HUES6 (cell line): ENCODE results near the gene ZNF497.

Experiments
- H3K27ac ChIP-seq: 2 replicates; pipeline ENCODE4 v1.7.0; 2013; ENCODE audit warnings: low read depth, mild to moderate bottlenecking, low read length, inconsistent platforms
- H3K27me3 ChIP-seq: 2 replicates; pipeline ENCODE4 v1.6.1; 2013; ENCODE audit warnings: low read length; ENCODE audit not compliant: control insufficient read depth, insufficient read depth
- H3K36me3 ChIP-seq: 2 replicates; pipeline ENCODE4 v1.6.1; 2013; ENCODE audit warnings: low read length; ENCODE audit not compliant: control insufficient read depth, insufficient read depth
- H3K4me1 ChIP-seq: 2 replicates; pipeline ENCODE4 v1.6.1; 2013; ENCODE audit warnings: low read length; ENCODE audit not compliant: control insufficient read depth, insufficient read depth
- H3K4me3 ChIP-seq: 2 replicates; pipeline ENCODE4 v1.5.1; 2013; ENCODE audit warnings: low read depth, low read length
- H3K9ac ChIP-seq: one replicate; pipeline ENCODE4 v1.6.1; 2013; ENCODE audit warnings: mild to moderate bottlenecking, low read length
- H3K9me3 ChIP-seq: 2 replicates; pipeline ENCODE4 v1.6.1; 2013; ENCODE audit warnings: low read depth, low read length; ENCODE audit not compliant: control insufficient read depth, insufficient read depth

ZNF497 gene

DNA sequence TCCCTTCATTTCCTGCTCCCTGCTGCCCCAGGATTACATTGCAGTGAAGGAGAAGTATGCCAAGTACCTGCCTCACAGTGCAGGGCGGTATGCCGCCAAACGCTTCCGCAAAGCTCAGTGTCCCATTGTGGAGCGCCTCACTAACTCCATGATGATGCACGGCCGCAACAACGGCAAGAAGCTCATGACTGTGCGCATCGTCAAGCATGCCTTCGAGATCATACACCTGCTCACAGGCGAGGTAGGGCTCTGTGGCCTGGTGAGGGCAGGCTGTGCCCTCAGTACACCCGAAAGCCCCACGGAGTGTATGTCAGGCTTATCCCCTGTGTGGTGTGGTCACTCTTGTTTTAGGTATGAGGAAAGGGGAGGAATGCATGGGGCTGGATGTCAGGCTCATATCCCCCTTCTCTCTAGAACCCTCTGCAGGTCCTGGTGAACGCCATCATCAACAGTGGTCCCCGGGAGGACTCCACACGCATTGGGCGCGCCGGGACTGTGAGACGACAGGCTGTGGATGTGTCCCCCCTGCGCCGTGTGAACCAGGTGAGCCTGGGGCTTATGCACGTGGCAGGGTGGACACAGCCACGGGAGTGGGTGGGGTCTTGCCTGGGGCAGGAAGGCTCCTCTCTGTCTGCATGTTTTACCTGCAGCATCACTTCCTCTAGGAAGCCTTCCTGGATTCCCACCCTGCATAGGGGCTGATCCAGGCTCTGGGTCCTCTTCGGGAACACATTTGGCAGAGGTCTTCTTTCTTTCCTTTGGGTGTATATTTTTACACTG lies 30.6 kb upstream of the ZNF497 start:
- peaks cover 61% of the 10 kb centered on the region for H3K36me3 ChIP-seq
- H3K4me3 ChIP-seq: no peak overlapping the region
- H3K4me1 ChIP-seq: peaks cover 15% of the 10 kb centered on the region
- H3K9me3 ChIP-seq: no peaks in the 10 kb centered on the region
- no peak overlapping the region for H3K27ac ChIP-seq
- H3K27me3 ChIP-seq: peaks cover 16% of the 10 kb centered on the region
- H3K9ac ChIP-seq: no peak overlapping the region

DNA sequence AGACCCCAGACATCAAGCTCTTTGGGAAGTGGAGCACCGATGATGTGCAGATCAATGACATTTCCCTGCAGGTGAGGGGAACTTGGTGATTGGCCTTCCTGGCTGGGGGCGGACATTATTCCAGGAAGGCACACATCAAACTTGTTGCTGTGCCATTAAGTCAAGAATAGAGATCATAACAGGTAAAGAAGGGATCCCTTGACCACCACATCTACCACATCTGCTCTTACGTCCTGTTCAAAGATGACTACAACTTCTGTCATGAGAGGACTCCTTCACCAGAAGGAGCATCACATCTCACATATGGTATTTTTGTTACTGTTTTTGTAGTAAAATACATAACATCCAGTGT lies 25.6 kb upstream of the ZNF497 start:
- H3K4me1 ChIP-seq: peaks cover 18% of the 10 kb centered on the region
- peak overlapping the region; percentile 93 for H3K9ac ChIP-seq
- H3K27me3 ChIP-seq: no peaks in the 10 kb centered on the region
- H3K9me3 ChIP-seq: no peaks in the 10 kb centered on the region
- H3K27ac ChIP-seq: no peak overlapping the region
- peak overlapping the region; percentile 99 for H3K4me3 ChIP-seq
- H3K36me3 ChIP-seq: peaks cover 49% of the 10 kb centered on the region

DNA sequence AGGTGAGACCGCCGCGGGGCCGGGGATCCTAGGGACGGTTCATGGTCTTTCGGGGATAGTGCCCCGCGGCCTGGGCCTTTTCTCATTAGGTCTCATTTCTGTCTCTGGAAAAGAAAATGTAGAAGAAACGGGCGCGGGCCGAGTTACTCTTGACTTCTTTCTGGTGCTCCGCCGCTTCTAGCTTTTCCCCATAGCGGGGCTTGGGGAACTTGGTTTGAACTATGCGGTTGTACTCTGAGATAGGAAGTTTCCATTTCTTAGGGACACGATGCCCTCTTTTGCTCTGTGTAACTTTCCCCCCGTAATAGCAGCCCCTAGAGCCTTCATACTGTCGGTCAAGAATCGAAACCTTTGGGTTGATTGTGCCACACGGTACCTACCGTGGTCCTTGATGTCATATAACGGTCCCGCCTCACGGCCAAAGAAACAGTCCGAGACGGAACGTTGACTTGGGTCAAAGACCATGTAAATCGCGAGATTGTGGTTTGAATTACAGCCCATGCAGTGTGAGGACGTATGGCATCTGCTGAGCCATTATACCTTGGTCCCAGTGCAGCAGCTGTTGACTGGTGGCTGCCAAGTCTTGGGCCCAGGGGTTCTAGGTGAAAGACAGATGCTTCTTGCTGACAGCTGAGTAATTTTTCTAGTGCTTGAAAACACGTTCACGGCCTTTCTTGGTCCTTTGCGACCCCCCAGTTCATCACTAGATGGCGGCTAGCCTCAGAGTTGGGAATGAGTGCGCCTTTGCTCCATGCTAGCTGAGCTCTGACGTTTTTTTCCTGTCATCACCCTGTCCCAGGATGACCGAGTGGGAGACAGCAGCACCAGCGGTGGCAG lies 25.0 kb upstream of the ZNF497 start:
- Histone ChIP-seq H3K27ac (peak overlapping the region; percentile 54; the same call in 1 of the 2 replicates), H3K9me3 (no peaks in the 10 kb centered on the region), H3K27me3 (no peaks in the 10 kb centered on the region), H3K4me1 (peaks cover 18% of the 10 kb centered on the region), H3K4me3 (peak overlapping the region; percentile 99), H3K9ac (peak overlapping the region; percentile 93), H3K36me3 (peaks cover 43% of the 10 kb centered on the region)

DNA sequence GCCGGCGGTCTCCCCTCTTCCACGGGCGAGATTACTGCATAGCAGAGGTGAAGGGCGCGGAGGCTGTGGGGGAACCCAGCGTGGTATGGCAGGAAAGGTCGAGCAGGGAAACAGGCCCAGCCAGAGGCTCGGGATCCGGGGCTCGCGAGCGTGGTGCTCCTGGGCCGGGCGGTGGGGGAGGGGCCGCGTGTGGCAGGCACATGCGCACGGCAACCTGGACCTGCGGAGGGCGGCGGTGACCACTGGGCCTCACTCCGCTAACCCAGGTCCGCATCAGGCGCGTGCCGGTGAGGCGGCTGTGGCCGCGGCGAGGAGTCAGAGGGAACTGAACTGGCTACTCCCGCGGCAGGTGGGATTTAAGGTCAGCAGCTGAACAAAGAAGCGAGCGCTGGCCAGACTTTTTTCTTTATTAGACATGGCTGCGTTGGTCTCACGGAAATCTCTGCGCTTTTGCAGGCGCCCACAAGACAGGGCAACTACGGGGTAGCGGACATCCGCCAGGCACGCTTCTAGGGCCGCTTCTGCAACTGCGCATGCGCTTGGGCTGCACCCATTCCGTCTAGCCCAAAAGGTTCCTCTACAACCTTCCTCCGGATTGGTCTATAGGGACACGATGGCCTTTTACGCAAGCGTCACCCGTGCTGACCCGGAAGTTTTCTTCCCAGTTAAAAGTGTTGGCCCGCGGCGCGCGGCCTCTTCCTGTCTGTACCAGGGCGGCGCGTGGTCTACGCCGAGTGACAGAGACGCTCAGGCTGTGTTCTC lies 24.2 kb upstream of the ZNF497 start, which contains the start of gene RPS5:
TSS of gene RPS5 (plus strand) at position 694 of the 762 bp plus-strand sequence. CDS start 869 bp downstream, outside the sequence.
- Histone ChIP-seq H3K27me3 (no peaks in the 10 kb centered on the region), H3K27ac (peak within 1 kb of the TSS; percentile 98), H3K4me1 (peaks cover 18% of the 10 kb centered on the region)

DNA sequence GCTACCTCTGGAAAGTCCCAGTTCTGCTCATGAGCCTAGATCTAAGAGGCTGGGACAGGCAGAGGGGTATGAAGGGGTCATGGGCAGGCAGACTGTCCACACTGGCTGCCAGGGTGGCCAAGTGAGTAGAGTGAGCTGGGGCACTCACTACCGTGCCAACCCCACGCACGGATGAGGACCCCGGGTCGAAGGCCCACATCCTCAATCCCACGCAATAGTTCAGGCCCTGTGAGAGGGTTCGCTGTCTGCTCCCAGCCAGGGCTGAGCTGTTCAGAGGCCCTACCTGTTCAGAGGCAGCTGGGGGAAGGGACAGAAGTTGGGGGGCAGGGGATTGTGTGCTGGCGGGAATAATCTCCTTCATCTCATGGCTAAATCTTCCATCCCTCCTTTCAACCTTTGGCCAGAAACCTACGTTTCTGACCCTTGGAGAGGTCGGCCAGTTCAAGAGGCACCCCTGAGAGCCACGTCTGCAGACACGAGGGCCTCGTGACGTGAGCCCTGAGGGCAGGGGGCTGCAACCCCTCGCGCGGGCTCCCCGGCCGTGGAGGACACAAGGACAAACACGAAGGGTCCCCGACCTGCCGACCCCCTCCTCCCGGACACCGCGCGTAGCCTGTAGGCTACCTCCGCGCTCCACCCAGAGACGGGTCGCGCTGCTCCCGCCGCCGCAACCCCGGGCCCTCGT lies 23.5 kb upstream of the ZNF497 start:
- Histone ChIP-seq H3K27ac (peak overlapping the region; percentile 98), H3K27me3 (no peaks in the 10 kb centered on the region), H3K4me3 (peak overlapping the region; percentile 99), H3K4me1 (peaks cover 18% of the 10 kb centered on the region), H3K36me3 (peaks cover 32% of the 10 kb centered on the region), H3K9me3 (no peaks in the 10 kb centered on the region), H3K9ac (peak overlapping the region; percentile 98)

More for the DNA sequence above, 24.2 kb upstream of the ZNF497 start, which contains the start of gene RPS5:
- Histone ChIP-seq H3K36me3 (peaks cover 36% of the 10 kb centered on the region), H3K4me3 (peak within 1 kb of the TSS; percentile 99), H3K9me3 (no peaks in the 10 kb centered on the region), H3K9ac (peak within 1 kb of the TSS; percentile 98)

GRCh38 chr19:58385313-58385890 lies 22.9 kb upstream of the ZNF497 start:
- Histone ChIP-seq H3K9ac (peak overlapping the region; percentile 98), H3K27ac (no peak overlapping the region), H3K9me3 (no peaks in the 10 kb centered on the region), H3K4me3 (peak overlapping the region; percentile 99), H3K4me1 (peaks cover 18% of the 10 kb centered on the region), H3K27me3 (no peaks in the 10 kb centered on the region), H3K36me3 (peaks cover 26% of the 10 kb centered on the region)

DNA sequence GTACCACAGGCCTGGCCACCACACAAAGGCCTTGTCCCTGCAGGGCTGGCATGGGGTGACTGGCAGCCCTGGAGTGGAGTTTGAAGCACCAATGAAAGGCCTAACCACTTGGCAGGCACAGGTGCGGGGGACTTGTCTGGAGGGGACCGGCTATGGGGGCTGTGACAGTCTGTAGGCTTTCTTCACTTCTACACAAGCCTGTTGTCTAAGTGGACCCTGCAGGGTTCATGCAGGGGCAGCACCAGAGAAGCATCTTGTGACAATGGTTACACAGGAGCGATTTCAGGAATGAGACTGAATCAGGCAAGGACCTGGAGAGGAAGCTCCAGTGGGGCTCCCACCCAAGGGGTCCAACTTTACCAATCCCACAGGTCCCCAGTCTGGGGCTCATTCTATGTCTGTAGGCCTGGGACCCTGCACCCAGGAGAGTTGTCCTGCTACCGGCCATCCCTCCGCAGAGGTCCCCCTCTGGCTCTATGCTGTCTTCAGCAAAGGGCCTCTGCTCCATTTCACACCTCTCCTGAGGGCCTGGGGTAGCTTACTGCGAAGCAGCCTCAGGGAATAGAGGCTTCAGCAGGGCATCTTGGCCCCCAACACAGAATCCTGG lies 20.5 kb upstream of the ZNF497 start:
- H3K36me3 ChIP-seq: peaks cover 8% of the 10 kb centered on the region
- H3K27ac ChIP-seq: no peak overlapping the region
- H3K9me3 ChIP-seq: no peaks in the 10 kb centered on the region
- no peak overlapping the region for H3K4me3 ChIP-seq
- no peak overlapping the region for H3K9ac ChIP-seq
- peaks cover 18% of the 10 kb centered on the region for H3K4me1 ChIP-seq
- H3K27me3 ChIP-seq: no peaks in the 10 kb centered on the region

- H3K27ac ChIP-seq: no peak overlapping the region
- H3K9ac ChIP-seq: peak overlapping the region; percentile 59
- peaks cover 13% of the 10 kb centered on the region for H3K4me1 ChIP-seq
- no peaks in the 10 kb centered on the region for H3K27me3 ChIP-seq
- no peaks in the 10 kb centered on the region for H3K9me3 ChIP-seq
- peak overlapping the region; percentile 80 for H3K4me3 ChIP-seq
- H3K36me3 ChIP-seq: no peaks in the 10 kb centered on the region
Observed at GRCh38 chr19:58381460-58382212, 19.1 kb upstream of the ZNF497 start.

DNA sequence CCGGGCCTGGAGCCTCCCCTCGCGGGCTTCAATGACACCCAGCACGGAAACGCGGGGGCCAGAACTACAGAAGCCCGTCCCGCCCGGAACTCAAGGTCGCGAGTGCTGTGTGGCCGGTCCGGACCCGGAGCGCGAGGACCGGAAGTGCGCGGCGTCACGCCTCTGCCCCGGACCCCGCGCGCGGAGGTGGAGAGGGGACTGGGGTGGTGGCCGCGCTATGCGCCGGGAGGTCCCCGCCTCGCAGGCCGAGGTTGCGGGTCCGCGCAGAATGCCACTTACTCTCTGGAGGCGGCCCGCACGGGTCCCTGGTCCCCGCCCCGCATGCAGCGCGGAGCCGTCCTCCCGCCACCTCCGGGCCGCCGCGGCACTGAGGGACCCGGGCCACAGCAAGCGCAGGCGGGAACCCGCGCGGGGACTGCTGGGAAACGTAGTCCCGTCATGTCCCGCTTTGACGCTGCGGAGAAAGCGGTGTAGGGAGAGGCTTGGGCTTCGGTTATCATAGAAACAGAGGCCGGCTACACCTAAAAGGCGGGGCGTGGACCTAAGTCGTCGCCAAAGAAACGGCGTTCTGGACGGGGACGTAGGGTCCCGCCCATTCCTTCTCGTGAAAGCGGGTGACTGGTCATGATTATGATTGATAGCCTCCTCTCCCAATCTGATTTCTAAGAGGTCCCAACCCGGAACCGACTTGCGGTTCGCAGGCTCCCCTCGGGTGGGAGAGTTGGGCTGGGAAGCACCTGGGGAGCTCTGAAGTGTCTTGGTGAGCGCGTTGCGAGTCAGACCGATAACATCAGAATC lies 18.3 kb upstream of the ZNF497 start, which contains the start of gene ZNF837:
TSS of gene ZNF837 (minus strand) at position 369 of the 798 bp plus-strand sequence. CDS start 11,698 bp downstream, outside the sequence.
- Histone ChIP-seq H3K9me3 (no peaks in the 10 kb centered on the region), H3K4me1 (peaks cover 12% of the 10 kb centered on the region), H3K4me3 (peak within 1 kb of the TSS; percentile 80), H3K9ac (peak within 1 kb of the TSS; percentile 78), H3K27ac (peak within 1 kb of the TSS; percentile 56; the same call in 1 of the 2 replicates), H3K36me3 (no peaks in the 10 kb centered on the region), H3K27me3 (no peaks in the 10 kb centered on the region)
